ENCODE measurements around the gene RAB3B. TPM values are rescaled to one million over a fixed set of nuclear protein-coding genes. Genes with fewer than 3 reads are reported as not detected.
A peak's percentile ranks its signal among the peaks of the same experiment; 100 is the strongest.

The RAB3B gene
- total and polyA plus RNA-seq, 9 of the 15 experiments (the other 6 are each of a cell fraction or from before 2014, with no cell fraction given), result 0.07 to 0.47 (median 0.27) TPM

- TF ChIP-seq SAFB (IDR thresholded peaks at IDR 0.05; ENCODE audit: borderline replicate concordance, low read depth, low read length) (no peak), DDX20 (tag; IDR thresholded peaks at IDR 0.05; ENCODE audit: low read depth) (no peak), ZNF551 (CRISPR knock-in tag; IDR thresholded peaks at IDR 0.05) (no peak), RBM39 (optimal IDR thresholded peaks at IDR 0.05; ENCODE audit: low read depth, low read length) (peak; percentile 78), SAP30 (IDR thresholded peaks at IDR 0.05; ENCODE audit: borderline replicate concordance, insufficient read depth, low read depth, low read length, poor library complexity, severe bottlenecking) (peak; percentile 90), ZBTB17 (CRISPR knock-in tag; IDR thresholded peaks at IDR 0.05) (no peak; the same call in 1 of the 2 replicates), ZNF445 (CRISPR knock-in tag; IDR thresholded peaks at IDR 0.05; ENCODE audit: low read depth) (no peak), FOXP4 (CRISPR knock-in tag; IDR thresholded peaks at IDR 0.05; ENCODE audit: borderline replicate concordance) (0 out of 2 replicates have a peak, but pooled peaks have one; percentile 6), TCF7 (IDR thresholded peaks at IDR 0.05; ENCODE audit: borderline replicate concordance) (peak; percentile 18; the same call in 1 of the 2 replicates), ZBTB49 (CRISPR knock-in tag; IDR thresholded peaks at IDR 0.05; ENCODE audit: borderline replicate concordance) (0 out of 2 replicates have a peak, but pooled peaks have one; percentile 57), MIER1 (IDR thresholded peaks at IDR 0.05; ENCODE audit: low read depth) (0 out of 2 replicates have a peak, but pooled peaks have one; percentile 35), ZNF224 (CRISPR knock-in tag; IDR thresholded peaks at IDR 0.05) (0 out of 2 replicates have a peak, but pooled peaks have one; percentile 17), CC2D1A (IDR thresholded peaks at IDR 0.05) (no peak), ZNF232 (CRISPR knock-in tag; IDR thresholded peaks at IDR 0.05) (0 out of 2 replicates have a peak, but pooled peaks have one; percentile 83), PHF8 (IDR thresholded peaks at IDR 0.05; ENCODE audit: borderline replicate concordance, low read length) (peak; percentile 80), ZNF75A (CRISPR knock-in tag; IDR thresholded peaks at IDR 0.05) (no peak), NKRF (IDR thresholded peaks at IDR 0.05; ENCODE audit: borderline replicate concordance) (peak; percentile 46), TOE1 (IDR thresholded peaks at IDR 0.05; ENCODE audit: borderline replicate concordance) (0 out of 2 replicates have a peak, but pooled peaks have one; percentile 28), TOE1 (CRISPR knock-in tag; IDR thresholded peaks at IDR 0.05; ENCODE audit: borderline replicate concordance, low read depth) (no peak), PTBP1 (IDR thresholded peaks at IDR 0.05; ENCODE audit: low read depth, low read length) (no peak), ATF7 (IDR thresholded peaks at IDR 0.05) (no peak)
Observed at GRCh38 chr1:51878308-51878615, 112.2 kb downstream of the RAB3B start (continued).
